Measurements from ENCODE around the gene INSRR.

The INSRR gene

DNA sequence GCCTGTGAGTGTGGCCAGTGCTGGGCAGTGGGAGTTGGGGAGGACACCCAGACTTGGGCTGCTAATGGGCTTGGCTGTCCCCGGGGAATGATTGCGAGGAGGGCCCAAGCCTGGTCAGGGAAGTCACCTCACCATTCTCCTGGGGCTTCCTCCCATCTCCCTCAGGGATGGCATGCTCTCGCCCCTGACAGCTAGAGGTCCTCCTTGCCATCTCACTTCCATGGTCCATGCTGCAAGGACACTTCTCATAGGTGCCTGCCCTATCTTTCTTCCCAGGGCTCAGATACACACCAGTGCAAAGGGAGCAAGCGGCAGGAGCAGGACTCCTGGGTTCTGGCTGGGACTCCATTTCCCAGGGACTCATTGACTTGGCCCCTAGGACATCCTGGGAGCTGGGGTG lies 5.9 kb upstream of the INSRR start:
- no peak overlapping the region for H3K4me3 ChIP-seq (replicated peaks; ENCODE audit: low read depth, low read length)
- TF ChIP-seq, protein P1, sequence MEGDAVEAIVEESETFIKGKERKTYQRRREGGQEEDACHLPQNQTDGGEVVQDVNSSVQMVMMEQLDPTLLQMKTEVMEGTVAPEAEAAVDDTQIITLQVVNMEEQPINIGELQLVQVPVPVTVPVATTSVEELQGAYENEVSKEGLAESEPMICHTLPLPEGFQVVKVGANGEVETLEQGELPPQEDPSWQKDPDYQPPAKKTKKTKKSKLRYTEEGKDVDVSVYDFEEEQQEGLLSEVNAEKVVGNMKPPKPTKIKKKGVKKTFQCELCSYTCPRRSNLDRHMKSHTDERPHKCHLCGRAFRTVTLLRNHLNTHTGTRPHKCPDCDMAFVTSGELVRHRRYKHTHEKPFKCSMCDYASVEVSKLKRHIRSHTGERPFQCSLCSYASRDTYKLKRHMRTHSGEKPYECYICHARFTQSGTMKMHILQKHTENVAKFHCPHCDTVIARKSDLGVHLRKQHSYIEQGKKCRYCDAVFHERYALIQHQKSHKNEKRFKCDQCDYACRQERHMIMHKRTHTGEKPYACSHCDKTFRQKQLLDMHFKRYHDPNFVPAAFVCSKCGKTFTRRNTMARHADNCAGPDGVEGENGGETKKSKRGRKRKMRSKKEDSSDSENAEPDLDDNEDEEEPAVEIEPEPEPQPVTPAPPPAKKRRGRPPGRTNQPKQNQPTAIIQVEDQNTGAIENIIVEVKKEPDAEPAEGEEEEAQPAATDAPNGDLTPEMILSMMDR (IDR thresholded peaks at IDR 0.05; ENCODE audit: insufficient read depth, low read length, poor library complexity, severe bottlenecking) = no peak
- no peak for DNase-seq (ENCODE audit: extremely low read depth, insufficient read length)
- H3K36me3 ChIP-seq (ENCODE audit: control insufficient read depth, insufficient read depth, low read length) = no peaks in the 10 kb centered on the region
- H3K27me3 ChIP-seq (replicated peaks; ENCODE audit: control insufficient read depth, insufficient read depth, low read length) = no peaks in the 10 kb centered on the region; the same call in 1 of the 2 replicates

DNA sequence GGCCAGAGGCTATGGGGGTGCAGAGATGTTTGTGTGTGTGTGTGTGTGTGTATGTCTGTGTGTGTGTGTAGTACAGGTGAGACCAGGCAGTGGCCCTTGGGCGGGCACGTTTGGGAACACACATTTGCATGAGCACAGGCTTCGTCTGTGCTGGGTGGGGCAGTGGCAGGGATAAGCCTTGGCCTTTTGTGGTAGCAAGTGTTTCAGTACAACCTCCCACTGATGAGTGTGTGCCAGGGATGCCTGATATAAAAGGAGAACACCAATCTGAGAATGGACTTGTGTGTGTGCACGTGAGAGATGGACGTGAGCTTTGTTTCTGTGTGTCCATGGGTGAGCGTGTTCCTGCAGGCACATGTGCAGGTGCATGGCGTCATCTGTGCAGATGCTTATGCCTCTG lies 4.7 kb upstream of the INSRR start:
- H3K36me3 ChIP-seq (ENCODE audit: control insufficient read depth, insufficient read depth, low read length) = no peaks in the 10 kb centered on the region
- TF ChIP-seq, protein P1 (IDR thresholded peaks at IDR 0.05; ENCODE audit: insufficient read depth, low read length, poor library complexity, severe bottlenecking) = no peak
- no peak for DNase-seq (ENCODE audit: extremely low read depth, insufficient read length)
- H3K4me3 ChIP-seq (replicated peaks; ENCODE audit: low read depth, low read length) = no peak overlapping the region
- no peaks in the 10 kb centered on the region; the same call in 1 of the 2 replicates for H3K27me3 ChIP-seq (replicated peaks; ENCODE audit: control insufficient read depth, insufficient read depth, low read length)

DNA sequence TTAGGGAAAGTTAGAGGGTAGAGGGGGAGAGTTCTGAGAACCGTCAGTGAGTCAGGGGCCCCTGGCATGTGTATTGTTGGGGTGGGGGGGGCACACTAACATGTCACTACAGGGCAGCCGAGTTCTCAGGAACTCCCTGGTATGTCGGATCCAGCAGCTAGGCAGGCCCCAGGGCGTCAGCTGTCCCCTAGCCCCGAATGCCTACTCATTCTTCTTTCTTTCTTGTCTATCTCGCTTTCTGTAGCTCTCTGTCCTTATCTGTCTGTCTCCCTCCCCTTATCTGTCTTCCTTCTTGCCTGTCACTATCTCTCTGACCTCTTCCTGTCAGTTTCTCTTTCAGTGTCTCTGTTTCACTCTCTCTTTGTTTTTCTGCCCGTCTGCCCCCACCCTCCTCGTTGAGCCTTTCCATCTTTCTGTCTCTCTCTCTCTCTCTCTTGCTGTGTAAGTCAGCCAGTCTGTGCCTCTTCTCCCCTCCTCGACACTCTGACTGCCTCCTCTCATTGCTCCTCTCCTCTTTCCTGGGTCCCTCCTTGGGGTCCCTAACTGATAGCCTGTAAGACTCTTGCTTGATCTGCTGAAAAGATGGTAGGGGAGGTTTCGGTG lies 4.2 kb upstream of the INSRR start:
- no peak for DNase-seq (ENCODE audit: extremely low read depth, insufficient read length)
- Histone ChIP-seq H3K27me3 (replicated peaks; ENCODE audit: control insufficient read depth, insufficient read depth, low read length) (no peaks in the 10 kb centered on the region; the same call in 1 of the 2 replicates), H3K36me3 (ENCODE audit: control insufficient read depth, insufficient read depth, low read length) (no peaks in the 10 kb centered on the region), H3K4me3 (replicated peaks; ENCODE audit: low read depth, low read length) (no peak overlapping the region)
- TF ChIP-seq, protein P1 (IDR thresholded peaks at IDR 0.05; ENCODE audit: insufficient read depth, low read length, poor library complexity, severe bottlenecking) = no peak

DNA sequence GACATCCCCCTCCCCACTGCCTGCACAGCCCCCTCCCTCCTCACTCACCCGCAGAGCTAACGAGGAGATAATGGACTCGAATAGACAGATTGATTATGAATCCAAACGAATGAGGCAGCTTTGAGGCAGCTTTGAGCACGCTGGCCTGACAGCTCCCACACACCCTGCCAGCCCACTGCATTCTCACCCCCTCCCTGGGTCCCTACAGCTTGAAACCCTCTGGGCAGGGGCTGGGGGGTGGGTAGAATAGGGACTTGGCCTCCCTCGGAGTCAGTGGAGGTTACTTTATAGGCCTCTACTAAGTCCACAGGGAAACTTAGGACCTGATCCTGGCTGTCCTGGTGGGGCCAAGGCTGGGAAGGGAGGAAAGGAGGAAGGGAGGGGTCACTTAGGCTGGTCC lies 3.7 kb upstream of the INSRR start:
- Histone ChIP-seq H3K36me3 (ENCODE audit: control insufficient read depth, insufficient read depth, low read length) (no peaks in the 10 kb centered on the region), H3K27me3 (replicated peaks; ENCODE audit: control insufficient read depth, insufficient read depth, low read length) (no peaks in the 10 kb centered on the region; the same call in 1 of the 2 replicates), H3K4me3 (replicated peaks; ENCODE audit: low read depth, low read length) (no peak overlapping the region)
- no peak for DNase-seq (ENCODE audit: extremely low read depth, insufficient read length)
- TF ChIP-seq, protein P1 (IDR thresholded peaks at IDR 0.05; ENCODE audit: insufficient read depth, low read length, poor library complexity, severe bottlenecking) = no peak

DNA sequence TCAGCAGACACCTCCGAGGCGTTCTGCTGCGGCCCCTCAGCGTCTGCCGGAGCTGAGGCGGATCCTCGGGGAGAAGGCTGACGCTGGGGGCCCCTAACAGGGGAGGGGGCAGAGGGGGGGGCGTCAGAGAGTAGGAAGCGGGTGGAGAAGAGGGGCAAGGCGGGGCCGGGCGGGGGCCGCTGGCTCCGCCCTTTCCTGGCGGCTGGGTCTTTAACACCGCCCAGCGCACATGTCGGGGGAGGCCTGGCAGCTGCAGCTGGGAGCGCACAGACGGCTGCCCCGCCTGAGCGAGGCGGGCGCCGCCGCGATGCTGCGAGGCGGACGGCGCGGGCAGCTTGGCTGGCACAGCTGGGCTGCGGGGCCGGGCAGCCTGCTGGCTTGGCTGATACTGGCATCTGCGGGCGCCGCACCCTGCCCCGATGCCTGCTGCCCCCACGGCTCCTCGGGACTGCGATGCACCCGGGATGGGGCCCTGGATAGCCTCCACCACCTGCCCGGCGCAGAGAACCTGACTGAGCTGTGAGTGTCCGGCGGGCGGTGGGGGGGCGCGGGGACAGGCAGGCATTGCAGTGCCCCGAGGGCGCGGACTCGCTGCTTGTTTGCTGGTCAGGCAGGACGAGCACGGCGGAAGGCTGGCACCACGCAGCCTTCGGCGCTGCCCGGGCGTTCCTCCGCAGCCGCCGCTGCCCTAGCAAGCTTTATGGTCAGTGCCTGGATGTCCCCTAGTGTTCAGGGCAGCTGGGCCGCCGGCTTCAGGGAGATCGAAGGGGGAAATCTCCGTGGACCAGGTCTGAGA lies 1.9 kb upstream of the INSRR start, which contains the start of gene NTRK1:
TSS of gene NTRK1 (plus strand) at position 238 of the 796 bp plus-strand sequence. CDS start at position 308, 70 bp downstream.
- Histone ChIP-seq H3K4me3 (replicated peaks; ENCODE audit: low read depth, low read length) (peak within 1 kb of the TSS; percentile 56), H3K27me3 (replicated peaks; ENCODE audit: control insufficient read depth, insufficient read depth, low read length) (no peaks in the 10 kb centered on the region; the same call in 1 of the 2 replicates), H3K36me3 (ENCODE audit: control insufficient read depth, insufficient read depth, low read length) (no peaks in the 10 kb centered on the region)
- TF ChIP-seq, protein P1 (IDR thresholded peaks at IDR 0.05; ENCODE audit: insufficient read depth, low read length, poor library complexity, severe bottlenecking) = no peak
- DNase-seq (ENCODE audit: extremely low read depth, insufficient read length) = peak; percentile 53

All from GM06990 (cell line).